ENCODE measurements around the gene MACO1.
A peak's percentile ranks its signal among the peaks of the same experiment; 100 is the strongest.
"Not testable (repeated sequence)": the region's sequence is repeated elsewhere in the genome, so short reads cannot be mapped to it uniquely, and the experiment has no call there.

Gene MACO1, protein sequence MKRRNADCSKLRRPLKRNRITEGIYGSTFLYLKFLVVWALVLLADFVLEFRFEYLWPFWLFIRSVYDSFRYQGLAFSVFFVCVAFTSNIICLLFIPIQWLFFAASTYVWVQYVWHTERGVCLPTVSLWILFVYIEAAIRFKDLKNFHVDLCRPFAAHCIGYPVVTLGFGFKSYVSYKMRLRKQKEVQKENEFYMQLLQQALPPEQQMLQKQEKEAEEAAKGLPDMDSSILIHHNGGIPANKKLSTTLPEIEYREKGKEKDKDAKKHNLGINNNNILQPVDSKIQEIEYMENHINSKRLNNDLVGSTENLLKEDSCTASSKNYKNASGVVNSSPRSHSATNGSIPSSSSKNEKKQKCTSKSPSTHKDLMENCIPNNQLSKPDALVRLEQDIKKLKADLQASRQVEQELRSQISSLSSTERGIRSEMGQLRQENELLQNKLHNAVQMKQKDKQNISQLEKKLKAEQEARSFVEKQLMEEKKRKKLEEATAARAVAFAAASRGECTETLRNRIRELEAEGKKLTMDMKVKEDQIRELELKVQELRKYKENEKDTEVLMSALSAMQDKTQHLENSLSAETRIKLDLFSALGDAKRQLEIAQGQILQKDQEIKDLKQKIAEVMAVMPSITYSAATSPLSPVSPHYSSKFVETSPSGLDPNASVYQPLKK

DNA sequence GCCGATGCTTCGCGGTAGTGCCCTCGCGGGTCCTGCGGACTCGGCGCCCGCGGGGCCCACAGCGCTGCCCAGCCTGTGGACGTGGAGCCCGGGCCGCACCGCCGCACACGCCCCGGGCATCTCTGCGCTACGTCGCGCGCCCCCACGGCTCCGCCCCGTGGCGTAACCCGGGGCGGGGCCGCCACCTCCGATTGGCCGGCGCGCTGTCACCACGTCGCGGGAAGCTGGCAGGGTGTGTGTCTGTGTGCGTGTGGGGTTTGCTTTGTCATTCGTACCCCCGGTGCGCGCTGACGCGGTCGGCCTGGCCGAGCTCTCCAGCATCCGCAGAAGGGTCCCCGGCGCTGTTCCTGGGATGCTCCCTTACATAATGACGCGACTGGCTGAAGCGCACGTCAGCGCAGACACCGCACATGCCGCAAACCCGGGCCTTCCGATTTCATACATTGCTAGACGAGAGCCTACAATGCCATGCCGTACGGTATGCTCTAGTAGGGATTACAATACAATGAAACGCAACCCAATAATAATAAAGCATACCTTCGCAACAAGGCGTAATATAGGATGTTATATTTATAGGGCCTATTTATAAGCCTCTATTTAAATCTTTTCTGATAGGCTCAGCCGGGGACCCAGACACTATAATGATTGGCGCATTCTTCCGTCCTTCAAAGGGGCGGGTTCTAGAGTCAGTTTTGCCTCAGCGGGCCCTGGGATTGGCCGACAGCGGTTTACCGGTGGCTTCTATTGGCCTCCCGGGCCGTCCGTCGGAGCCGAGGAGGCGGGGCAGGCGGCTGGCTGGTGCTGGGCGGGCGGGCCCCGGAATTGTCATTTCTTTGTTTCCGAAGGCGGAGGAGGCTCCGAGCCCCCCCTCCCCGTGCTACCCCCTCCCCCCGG is at the start of gene MACO1:
MACO1 (plus strand) TSS at position 825 of the 894 bp plus-strand sequence. CDS start 202 bp downstream, outside the sequence.
- H3K4me3 Mint-ChIP-seq, result peak within 1 kb of the TSS; percentile 95 to 96

DNA sequence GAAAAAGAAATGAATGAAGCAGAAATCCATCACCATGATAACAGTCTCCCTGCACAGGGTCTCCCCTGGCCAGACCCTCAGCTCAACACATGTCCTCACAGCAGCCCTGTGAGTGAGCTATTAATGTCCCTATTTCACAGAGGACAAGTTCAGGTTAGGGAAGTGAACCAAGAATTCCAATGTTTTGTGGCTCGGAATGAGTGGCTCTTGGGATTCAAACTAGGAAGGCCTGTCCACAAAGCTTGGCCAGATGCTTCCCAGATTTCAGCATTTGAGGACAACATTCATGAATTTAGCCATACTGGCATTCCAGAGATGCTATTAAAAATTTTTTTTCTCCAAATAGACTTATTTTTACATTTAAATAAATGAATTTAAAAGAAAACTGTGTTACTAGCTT is 48.2 kb upstream of the MACO1 start:
- not testable (repeated sequence) for ATAC-seq, H3K27ac Mint-ChIP-seq, H3K4me3 Mint-ChIP-seq, H3K27me3 Mint-ChIP-seq, H3K9me3 Mint-ChIP-seq, DNase-seq, H3K4me1 Mint-ChIP-seq

More for the DNA sequence above, at the start of gene MACO1:
- peaks cover 47% of the 10 kb centered on the region for H3K4me1 Mint-ChIP-seq
- no peaks in the 10 kb centered on the region for H3K27me3 Mint-ChIP-seq
- ATAC-seq (peak; percentile 93), DNase-seq (peak; percentile 98)
- H3K27ac Mint-ChIP-seq, result peak within 1 kb of the TSS; percentile 99 to 100
- no peaks in the 10 kb centered on the region for H3K9me3 Mint-ChIP-seq

DNA sequence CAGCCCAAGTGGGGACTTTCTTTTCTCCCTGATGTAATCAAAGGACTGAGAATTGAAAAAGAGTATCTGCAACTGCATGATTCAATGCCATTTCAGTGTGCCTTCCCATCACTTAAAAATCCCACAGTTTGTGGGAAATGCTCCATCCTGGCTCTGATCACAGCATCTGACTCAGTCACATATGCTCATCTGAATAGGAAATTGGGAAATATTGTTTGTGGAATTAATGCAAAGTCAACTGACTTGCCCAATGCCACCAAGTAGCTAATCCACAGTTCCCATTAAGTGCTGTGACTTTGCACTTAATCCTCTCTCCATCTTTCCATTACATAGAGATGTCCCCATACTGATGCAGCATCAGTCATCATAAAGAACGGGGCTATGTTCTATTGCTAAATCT is 47.6 kb upstream of the MACO1 start:
- not testable (repeated sequence) for H3K9me3 Mint-ChIP-seq, H3K4me3 Mint-ChIP-seq, ATAC-seq, H3K4me1 Mint-ChIP-seq, H3K27ac Mint-ChIP-seq, DNase-seq, H3K27me3 Mint-ChIP-seq

DNA sequence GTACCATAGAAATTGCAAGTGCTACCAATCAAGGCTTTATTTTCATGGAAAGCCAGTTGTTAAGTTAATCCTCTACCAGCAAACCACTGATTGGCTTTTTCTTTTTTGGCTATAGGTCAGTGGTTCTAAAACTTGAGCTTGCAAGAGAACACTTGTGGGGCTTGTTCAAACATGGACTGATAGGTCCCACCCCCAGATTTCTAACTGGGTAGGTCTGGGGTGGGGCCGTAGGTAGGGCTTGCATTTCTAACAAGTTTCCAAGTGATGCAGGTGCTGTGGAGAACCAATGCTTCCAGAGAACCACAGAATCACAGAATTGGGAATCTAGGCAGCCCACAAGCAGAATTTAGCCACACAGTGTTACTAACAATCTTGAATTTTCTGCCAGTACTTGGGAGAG is 46.8 kb upstream of the MACO1 start:
- not testable (repeated sequence) for ATAC-seq, H3K4me3 Mint-ChIP-seq, H3K9me3 Mint-ChIP-seq

DNA sequence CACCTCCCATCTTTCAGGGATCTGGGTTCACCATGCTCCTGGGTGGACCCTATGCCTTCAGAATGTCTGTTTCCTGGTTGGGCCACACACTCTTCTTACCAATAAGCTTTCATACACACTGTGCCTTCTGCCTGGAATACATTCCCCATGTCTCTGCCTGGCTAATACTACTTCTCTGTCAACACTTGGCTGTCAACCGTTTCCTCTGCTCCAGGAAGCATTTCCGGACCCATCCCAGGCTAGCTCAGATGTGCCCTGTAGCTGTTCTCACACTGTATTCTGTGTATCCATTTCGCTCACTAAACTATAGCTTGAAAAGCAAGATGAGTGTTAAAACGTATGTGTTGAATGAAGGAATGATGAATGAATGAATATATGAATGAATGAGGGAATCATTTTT is 43.6 kb upstream of the MACO1 start:
- H3K27me3 Mint-ChIP-seq, result peaks cover 14% of the 10 kb centered on the region
- not testable (repeated sequence) for H3K27ac Mint-ChIP-seq, H3K4me1 Mint-ChIP-seq, H3K4me3 Mint-ChIP-seq, H3K9me3 Mint-ChIP-seq, ATAC-seq, DNase-seq

More for the DNA sequence above, 46.8 kb upstream of the MACO1 start:
- not testable (repeated sequence) for DNase-seq, H3K27ac Mint-ChIP-seq, H3K4me1 Mint-ChIP-seq
- H3K27me3 Mint-ChIP-seq, result peaks cover 13% of the 10 kb centered on the region

DNA sequence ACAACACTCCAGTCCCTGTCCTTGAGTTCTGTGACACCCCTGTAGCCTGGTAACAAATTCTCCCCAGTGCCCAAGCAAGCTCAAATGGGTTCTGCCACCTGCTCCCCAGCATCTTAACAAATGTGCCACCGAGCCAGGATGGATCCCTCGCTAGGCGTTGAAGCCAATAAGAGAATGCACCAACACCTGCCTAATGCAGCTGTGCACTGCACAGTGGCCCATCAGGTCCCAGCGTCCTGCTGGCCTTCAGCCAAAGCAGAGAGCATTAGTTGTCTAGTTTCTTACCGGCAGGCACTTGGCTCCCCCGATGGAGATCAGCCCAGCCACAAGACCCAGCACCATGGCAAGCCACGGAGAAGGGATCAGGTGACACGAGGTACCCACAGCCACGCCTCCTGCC is 42.0 kb upstream of the MACO1 start:
- H3K27ac Mint-ChIP-seq, H3K27me3 Mint-ChIP-seq, H3K4me3 Mint-ChIP-seq, DNase-seq, H3K9me3 Mint-ChIP-seq, ATAC-seq, H3K4me1 Mint-ChIP-seq: not testable (repeated sequence)

DNA sequence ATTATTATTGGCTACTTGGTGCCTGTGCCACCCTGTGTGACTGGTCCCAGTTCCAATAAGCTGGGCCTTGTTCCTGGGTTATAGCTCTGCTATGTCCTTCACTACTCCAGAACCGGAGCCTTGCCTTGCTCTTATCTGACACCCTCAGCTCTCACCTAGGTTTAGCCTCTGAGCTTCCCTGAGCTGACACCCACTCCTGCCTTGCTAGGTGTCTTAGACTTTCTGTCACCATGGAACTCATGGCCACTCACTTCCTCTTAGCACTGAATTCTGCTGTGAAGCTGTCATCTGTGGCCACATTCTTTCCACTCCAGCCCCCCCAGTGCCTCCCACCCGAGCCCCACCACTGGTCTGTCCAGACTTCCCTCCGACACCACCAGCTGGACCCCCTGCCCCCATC is 41.0 kb upstream of the MACO1 start:
- H3K4me1 Mint-ChIP-seq, H3K9me3 Mint-ChIP-seq, H3K27ac Mint-ChIP-seq, DNase-seq, H3K4me3 Mint-ChIP-seq, ATAC-seq: not testable (repeated sequence)
- peaks cover 14% of the 10 kb centered on the region for H3K27me3 Mint-ChIP-seq

DNA sequence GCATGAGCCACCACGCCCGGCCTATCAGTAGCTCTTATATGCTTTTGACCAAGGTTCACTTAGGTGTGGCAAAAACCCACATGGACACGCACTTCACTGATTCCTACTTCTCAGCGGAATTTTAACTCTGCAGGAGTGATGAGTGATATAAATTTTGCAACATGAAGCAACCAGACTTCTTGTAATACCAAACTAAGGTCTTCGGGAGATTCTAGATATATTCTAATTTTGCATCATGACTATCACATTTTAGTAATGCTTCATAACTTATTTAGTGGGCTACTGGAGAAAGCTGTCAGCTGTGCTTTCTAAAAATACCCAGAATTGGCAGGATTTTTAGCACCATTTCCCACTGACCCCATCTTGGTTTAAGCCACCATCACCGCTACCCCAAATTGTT is 37.9 kb upstream of the MACO1 start:
- Mint-ChIP-seq H3K9me3 (no peaks in the 10 kb centered on the region), H3K27me3 (peaks cover 15% of the 10 kb centered on the region), H3K4me3 (no peak overlapping the region), H3K4me1 (no peaks in the 10 kb centered on the region), H3K27ac (no peak overlapping the region)
- no peak for DNase-seq
- no peak for ATAC-seq

DNA sequence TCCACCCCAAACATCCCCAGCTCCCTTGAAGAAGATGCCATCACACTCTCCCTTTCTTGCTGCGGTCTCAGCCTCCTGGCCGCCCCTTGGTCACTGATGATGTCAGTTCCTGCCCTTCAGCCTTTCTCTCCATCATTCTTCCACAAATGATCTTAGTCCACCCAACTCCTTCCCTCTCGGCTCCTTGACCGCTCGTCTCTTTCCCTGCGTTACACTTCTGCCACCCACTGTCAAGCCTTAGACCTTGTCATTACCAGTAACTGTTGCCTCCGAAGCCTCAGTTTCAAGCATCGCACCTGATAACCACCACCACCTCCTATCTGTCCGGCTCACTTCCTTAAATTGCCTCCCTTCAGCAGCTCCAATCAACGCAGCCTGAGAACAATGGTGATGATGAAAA is 33.1 kb upstream of the MACO1 start:
- H3K27me3 Mint-ChIP-seq, result peaks cover 16% of the 10 kb centered on the region
- not testable (repeated sequence) for ATAC-seq, H3K4me3 Mint-ChIP-seq, H3K4me1 Mint-ChIP-seq, H3K27ac Mint-ChIP-seq, DNase-seq, H3K9me3 Mint-ChIP-seq

DNA sequence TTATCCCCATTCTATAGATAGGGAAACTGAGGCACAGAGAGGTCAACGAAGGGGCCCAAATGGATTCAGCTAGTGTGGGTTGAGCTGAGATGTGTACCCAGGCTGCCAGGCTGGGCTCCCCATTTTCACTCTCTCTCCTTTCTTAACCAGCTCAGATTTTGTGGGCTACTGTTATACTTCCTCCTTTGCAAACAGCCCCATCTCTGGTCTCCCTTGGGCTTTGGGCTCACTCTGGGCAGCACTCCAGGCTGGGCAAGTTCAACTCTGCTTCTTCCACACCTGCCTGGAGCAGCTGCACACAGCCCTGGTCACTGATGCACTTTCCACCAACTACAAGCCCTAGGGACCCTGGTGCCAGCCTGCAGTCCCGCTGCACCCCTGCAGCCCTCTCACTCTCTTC is 32.6 kb upstream of the MACO1 start:
- not testable (repeated sequence) for H3K4me3 Mint-ChIP-seq, H3K4me1 Mint-ChIP-seq, DNase-seq, H3K27ac Mint-ChIP-seq, ATAC-seq, H3K9me3 Mint-ChIP-seq
- peaks cover 16% of the 10 kb centered on the region for H3K27me3 Mint-ChIP-seq

DNA sequence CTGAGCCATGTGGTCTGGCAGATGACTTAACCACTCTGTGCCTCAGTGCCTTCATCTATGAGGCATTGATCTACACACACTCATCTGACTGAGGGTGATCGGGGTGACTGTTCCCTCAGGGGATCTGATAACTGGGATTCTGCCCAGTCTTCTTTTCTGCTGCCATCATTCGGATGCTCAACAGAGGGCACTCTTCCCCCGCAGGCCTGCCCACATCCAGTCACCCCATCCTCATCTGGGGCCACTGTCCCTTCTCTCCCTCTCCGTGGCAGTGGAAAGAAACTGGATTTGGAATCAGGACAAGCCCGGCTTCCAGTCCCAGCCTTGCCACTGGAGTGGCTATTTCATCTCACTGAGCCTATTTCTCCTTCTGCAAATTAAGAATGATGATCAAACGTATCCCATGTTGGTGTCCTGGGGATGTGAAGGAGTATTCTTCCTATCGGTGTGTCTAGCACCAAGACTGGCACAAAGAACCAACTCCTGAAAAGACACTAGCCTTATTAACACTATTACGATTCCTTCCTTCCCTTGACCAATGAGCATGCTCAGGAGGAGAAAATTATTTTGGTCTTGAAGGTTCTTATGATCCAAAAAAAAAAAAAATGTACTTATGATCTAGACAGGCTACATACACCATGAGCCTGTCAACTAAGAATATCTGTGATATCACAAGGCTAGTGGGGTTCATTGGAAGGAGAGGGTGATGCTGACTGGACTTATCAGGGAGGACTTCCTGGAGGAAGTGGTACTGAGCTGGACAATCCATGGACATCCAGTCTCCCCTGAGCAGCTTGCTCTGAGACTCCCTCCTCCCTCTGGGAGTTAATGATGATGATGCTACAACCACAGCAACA is 27.5 kb upstream of the MACO1 start:
- not testable (repeated sequence) for H3K4me1 Mint-ChIP-seq, DNase-seq, H3K27me3 Mint-ChIP-seq, H3K9me3 Mint-ChIP-seq, H3K4me3 Mint-ChIP-seq, H3K27ac Mint-ChIP-seq
- ATAC-seq, result peak; percentile 81

DNA sequence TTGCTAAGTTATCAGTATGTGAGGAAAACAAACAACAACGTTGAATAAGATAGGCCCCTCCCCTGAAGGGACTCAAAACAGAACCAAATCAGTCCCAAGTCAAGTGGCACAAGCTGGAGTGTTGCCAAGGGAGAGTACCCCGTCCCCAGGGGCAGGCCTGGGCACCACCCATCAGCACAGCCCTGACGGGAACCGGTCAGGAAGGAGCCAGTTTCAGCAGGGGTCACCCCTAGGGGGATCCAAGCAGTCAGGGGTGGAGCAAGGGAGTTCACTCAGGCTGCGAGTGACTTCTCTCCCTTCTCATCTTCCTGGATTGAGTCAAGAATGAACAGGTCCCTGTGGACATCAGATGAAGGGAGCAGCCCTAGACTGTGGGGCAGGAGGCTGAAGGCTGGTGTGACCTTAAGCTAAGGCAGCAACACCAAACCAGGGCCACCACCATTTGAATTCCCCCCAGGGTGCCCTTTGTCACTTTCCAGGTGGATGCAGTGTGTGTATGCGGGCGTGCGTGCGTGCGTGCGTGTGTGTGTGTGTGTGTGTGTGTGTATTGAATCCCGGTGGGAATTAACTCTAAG is 24.9 kb upstream of the MACO1 start:
- not testable (repeated sequence) for H3K27ac Mint-ChIP-seq, ATAC-seq, H3K9me3 Mint-ChIP-seq

DNA sequence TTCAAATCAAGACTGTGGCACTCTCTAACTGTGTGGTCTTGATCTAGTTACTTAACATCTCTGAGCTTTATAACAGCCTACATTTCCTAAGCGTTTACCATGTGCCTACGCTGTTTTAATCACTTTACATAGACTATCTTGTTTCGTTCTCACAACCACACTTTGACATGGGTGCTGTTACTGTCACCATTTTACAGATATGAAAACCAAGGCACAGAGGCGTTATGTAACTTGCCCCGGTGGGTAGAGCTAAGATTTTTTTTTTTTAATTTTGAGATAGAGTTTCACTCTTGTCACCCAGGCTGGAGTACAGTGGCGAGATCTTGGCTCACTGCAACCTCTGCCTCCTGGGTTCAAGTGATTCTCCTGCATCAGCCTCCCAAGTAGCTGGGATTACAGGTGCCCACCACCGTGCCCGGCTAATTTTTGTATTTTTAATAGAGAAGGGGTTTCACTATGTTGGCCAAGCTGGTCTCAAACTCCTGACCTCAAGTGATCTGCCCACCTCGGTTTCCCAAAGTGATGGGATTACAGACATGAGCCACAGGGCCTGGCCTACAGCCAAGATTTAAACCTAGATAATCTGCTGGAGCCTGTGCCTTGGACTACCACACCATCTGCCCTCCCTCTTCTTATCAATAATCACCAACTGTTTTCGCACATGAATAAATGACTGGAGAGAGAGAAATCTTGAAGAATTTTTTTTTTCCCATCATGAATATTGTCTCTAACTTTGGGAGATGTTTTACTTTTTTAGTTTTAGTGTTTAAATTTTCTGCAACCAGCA is 20.9 kb upstream of the MACO1 start:
- not testable (repeated sequence) for H3K27ac Mint-ChIP-seq, H3K4me3 Mint-ChIP-seq, DNase-seq, H3K9me3 Mint-ChIP-seq, H3K27me3 Mint-ChIP-seq, ATAC-seq, H3K4me1 Mint-ChIP-seq

More for the DNA sequence above, 24.9 kb upstream of the MACO1 start:
- not testable (repeated sequence) for H3K4me3 Mint-ChIP-seq, DNase-seq, H3K4me1 Mint-ChIP-seq, H3K27me3 Mint-ChIP-seq

Data from stimulated activated naive CD8-positive, alpha-beta T cell treated with anti-CD3 and anti-CD28 coated beads, Interleukin-15, amount 100 ng/mL, for 72 hours (primary cell).